Activated naive CD8-positive, alpha-beta T cell (primary cell): Measurements from ENCODE around the gene SERTAD2.

ENCODE experiments used
- H3K27ac Mint-ChIP-seq: one replicate; pipeline ENCODE4 v1.8.0; 2021; ENCODE audit warnings: mixed read lengths
- H3K27me3 Mint-ChIP-seq: one replicate; pipeline ENCODE4 v1.8.0; 2021; ENCODE audit warnings: mixed read lengths
- H3K36me3 Mint-ChIP-seq: one replicate; pipeline ENCODE4 v1.8.0; 2021; ENCODE audit warnings: mixed read lengths
- H3K4me1 Mint-ChIP-seq: one replicate; pipeline ENCODE4 v1.8.0; 2021; ENCODE audit warnings: low read depth, mixed read lengths
- H3K4me3 Mint-ChIP-seq: one replicate; pipeline ENCODE4 v1.8.0; 2021; ENCODE audit warnings: mild to moderate bottlenecking, mixed read lengths
- H3K9me3 Mint-ChIP-seq: one replicate; pipeline ENCODE4 v1.8.0; 2021; ENCODE audit warnings: low read depth, mixed read lengths

Gene SERTAD2

DNA sequence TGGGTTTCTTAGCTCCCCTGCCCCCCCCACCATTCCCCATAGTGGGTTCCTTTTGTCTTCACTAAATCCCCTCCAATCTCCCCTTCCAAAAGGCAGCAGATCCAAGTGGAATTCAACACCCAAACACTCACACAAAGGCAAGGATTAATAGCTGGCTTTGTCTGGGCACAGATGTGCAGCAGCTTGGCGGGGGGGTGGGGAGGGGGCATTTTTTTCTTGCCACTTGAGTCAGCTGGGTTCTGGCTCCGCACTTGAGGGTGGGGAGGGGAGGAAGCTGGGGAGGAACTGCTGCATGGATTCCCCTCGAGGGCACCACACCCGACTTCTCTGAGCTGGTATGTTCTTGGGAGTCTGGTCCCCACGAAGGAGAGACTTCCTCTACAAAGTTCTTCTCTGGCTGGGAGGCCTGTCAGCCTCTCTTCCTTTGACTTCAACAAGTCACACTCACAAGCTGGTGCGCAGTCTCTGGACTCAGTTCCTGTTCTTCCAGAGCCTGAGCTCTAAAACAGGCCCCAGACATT lies 36.0 kb downstream of the SERTAD2 start:
- Mint-ChIP-seq H3K36me3 (no peaks in the 10 kb centered on the region), H3K4me1 (no peaks in the 10 kb centered on the region), H3K9me3 (no peaks in the 10 kb centered on the region), H3K4me3 (no peak overlapping the region), H3K27me3 (no peaks in the 10 kb centered on the region), H3K27ac (no peak overlapping the region)

DNA sequence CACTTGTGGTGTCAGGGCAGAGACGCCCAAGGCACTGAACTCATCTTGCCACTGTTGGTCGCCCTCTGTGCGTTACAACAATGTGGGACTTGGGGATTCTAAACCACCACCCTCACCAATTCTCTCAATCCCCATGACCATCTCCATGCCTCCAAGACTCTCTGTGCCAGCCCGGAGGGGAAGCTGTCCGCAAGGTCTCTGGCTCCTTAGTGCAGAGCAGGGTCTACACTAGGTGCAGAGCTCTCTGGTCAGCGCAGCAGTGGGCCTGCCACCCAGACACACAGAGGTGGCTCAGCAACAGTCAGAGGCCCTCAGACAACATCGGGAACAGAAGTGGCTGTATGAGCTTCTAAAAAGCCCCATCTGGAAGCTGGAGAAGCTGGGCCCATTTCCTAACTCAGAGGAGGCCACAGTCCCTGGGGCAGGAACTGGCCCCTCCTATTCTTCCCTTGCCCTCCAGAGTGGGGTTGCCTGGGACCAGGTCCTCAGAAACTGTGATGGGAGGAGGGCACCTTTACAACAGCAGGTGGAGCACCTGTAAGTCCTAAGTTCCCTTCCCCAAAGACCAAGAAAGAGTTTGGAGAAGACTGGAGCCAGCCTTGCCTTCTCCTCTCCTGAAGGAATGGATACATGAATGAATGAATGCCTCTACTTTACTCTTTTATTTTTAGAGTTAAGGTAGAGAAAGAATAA lies 37.7 kb downstream of the SERTAD2 start:
- Mint-ChIP-seq H3K27ac (no peak overlapping the region), H3K9me3 (no peaks in the 10 kb centered on the region), H3K4me3 (no peak overlapping the region), H3K36me3 (no peaks in the 10 kb centered on the region), H3K27me3 (no peaks in the 10 kb centered on the region), H3K4me1 (no peaks in the 10 kb centered on the region)

DNA sequence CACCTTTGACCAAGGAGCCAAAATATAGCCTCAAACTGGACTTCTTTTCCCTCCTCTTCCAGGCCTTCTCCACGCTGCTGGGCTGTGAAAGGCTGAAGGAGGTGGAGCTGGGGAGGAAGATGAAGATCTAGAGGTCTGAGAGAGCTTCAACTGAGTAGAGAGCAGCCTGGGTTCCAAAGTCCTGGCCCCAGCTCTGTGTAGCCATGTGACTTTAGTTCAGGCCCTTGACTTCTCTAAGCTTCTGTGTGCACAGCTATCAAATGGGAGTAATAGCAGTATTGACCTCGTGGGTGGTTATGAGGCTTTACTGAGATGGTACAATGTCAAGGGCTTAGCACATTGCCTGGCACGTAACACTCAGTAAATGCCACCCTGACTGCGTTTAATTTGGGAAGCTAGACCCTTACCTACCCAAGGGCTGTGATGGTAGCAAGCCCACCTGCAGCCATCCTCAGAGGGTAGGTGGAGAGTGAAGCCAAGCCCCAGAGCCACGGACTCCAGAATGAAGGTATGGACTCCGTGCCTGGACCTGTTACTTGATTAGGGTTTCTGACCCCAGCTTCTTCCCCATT lies 38.4 kb downstream of the SERTAD2 start:
- no peaks in the 10 kb centered on the region for H3K9me3 Mint-ChIP-seq
- H3K27me3 Mint-ChIP-seq = no peaks in the 10 kb centered on the region
- H3K4me3 Mint-ChIP-seq = no peak overlapping the region
- no peaks in the 10 kb centered on the region for H3K36me3 Mint-ChIP-seq
- no peaks in the 10 kb centered on the region for H3K4me1 Mint-ChIP-seq
- H3K27ac Mint-ChIP-seq = no peak overlapping the region

DNA sequence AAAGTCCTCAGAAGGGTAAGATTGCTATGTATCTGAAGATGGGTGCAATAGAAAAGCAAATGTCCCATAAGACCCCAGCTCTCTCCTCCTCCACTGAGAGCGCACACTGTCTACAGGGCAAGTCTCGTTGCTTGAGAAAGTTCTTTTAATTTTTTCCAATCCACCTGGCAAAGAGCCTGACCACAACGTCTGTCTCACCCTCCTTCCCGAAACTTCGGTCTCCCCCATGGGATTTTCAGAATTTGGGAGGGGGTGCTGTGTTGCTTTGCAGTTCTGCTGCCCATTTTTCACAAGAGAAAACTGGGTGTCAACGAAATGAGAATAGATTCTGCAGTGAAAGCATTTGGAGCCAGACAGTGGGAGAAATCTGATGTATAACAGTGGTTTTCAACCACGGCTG lies 40.4 kb downstream of the SERTAD2 start:
- Mint-ChIP-seq H3K4me3 (no peak overlapping the region), H3K27me3 (no peaks in the 10 kb centered on the region), H3K4me1 (peaks cover under 1% of the 10 kb centered on the region), H3K36me3 (no peaks in the 10 kb centered on the region), H3K9me3 (no peaks in the 10 kb centered on the region), H3K27ac (no peak overlapping the region)

DNA sequence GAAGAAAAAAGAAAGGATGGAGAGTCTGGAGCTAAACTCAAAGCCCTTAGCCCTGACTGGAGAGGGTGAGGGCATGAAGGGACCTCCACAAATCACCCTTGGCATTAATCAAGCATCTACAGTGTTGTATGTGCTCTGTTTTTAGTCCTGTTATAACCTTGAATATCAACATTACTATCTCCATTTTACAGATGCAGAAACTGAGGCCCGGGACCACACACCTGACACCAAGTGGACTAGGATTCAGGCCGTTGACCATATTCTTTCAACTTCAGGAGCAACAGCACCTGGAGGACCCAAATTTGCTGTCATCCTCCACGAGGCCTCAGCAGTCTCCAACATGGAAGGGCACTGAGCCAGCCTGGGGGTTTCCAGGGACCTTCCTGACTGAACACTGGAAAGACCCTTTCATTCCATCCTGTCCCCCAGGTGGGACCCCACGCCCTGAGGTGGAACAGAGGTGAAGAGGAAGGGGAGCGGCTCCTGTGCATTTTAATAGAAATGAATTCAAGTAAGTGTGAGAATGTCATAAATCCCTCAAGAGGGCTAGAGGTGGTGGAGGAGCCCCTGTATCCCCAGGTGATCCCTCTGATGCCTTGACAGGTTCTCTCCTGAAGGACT lies 41.0 kb downstream of the SERTAD2 start:
- no peak overlapping the region for H3K4me3 Mint-ChIP-seq
- no peaks in the 10 kb centered on the region for H3K36me3 Mint-ChIP-seq
- H3K27me3 Mint-ChIP-seq = no peaks in the 10 kb centered on the region
- H3K4me1 Mint-ChIP-seq = peaks cover 4% of the 10 kb centered on the region
- H3K27ac Mint-ChIP-seq = no peak overlapping the region
- no peaks in the 10 kb centered on the region for H3K9me3 Mint-ChIP-seq

DNA sequence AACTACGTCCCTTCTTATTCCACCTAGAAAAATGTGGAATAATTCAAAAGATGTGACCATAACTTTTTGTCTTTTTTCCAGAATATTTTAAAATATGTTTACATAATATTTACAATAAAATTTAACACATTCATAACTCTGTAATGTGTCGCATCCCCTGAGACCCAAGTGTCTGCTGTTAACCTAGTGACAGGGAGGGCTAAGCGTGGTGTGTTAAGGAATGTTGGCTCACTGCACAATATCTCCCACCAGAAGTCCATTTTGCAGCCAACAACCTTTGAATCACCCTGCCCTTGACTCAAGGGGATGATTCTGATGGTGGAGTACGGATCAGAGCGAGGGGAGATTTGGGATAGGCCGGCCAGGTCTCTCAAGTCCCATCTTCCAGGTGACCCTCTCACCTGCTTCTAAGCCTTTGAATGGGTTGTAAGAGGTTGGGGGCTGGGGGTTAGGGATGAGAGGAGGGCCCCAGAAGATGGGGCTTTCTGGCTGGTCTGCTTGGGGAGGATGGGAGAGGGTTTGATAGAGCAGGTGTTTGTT lies 43.3 kb downstream of the SERTAD2 start:
- H3K27ac Mint-ChIP-seq = no peak overlapping the region
- H3K4me3 Mint-ChIP-seq = peak overlapping the region; percentile 57
- H3K4me1 Mint-ChIP-seq = peaks cover 20% of the 10 kb centered on the region
- no peaks in the 10 kb centered on the region for H3K27me3 Mint-ChIP-seq
- no peaks in the 10 kb centered on the region for H3K9me3 Mint-ChIP-seq
- no peaks in the 10 kb centered on the region for H3K36me3 Mint-ChIP-seq

DNA sequence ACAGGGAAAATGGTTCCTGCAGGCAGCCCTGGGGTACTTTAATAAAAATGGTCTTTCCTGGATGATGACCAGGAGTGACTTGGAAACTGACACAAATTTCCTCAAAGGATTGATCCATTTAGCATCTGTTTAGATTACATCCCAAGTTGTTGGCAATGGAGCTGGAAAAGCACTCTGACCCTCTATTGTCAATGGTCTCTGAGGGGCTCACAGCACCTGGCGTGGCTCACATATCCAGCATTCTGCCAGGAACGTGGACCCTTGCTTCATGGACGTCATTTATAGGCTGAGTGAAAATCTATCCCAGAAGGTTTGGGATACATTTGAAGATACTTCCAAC lies 43.8 kb downstream of the SERTAD2 start:
- no peaks in the 10 kb centered on the region for H3K27me3 Mint-ChIP-seq
- H3K27ac Mint-ChIP-seq = peak overlapping the region; percentile 28
- no peaks in the 10 kb centered on the region for H3K36me3 Mint-ChIP-seq
- H3K9me3 Mint-ChIP-seq = no peaks in the 10 kb centered on the region
- H3K4me1 Mint-ChIP-seq = peaks cover 20% of the 10 kb centered on the region
- peak overlapping the region; percentile 69 for H3K4me3 Mint-ChIP-seq

DNA sequence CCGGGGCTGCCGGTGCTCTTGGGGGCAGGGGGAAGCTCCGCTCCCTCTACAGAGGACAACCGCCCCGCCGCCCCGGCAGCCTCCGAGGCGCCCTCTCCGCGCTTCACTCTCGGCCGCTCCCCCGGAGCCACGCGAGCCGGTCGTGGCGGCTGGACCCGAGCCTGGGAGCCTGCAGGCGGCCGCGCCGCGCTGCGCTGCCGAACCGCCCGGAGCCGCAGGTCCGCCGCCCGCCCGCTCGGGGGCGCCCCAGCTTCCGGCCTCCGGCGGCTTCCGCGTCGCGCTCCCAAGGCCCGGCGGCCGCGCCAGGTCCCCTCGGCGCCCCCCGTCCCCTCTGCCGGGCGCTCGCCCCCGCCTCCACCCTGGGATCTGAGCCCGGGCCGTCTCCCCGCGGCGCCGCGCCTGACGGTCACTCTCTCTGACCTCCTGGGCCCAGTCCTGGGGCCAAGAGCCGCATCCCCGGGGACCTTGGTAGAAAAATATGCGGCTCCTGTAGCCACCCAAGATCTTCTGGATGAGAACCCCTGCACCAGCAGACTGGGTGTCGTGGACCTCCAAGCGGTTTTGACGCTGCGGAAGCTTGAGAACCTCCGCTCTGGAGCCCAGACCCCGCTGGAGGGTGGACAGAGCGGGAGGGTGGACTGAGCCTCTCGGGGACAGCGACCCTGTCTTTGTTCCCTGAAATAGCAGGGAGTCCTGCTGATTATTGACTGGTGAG lies 44.3 kb downstream of the SERTAD2 start:
- Mint-ChIP-seq H3K9me3 (no peaks in the 10 kb centered on the region), H3K27ac (peak overlapping the region; percentile 28), H3K4me3 (peak overlapping the region; percentile 69), H3K36me3 (no peaks in the 10 kb centered on the region), H3K27me3 (no peaks in the 10 kb centered on the region), H3K4me1 (peaks cover 20% of the 10 kb centered on the region)

DNA sequence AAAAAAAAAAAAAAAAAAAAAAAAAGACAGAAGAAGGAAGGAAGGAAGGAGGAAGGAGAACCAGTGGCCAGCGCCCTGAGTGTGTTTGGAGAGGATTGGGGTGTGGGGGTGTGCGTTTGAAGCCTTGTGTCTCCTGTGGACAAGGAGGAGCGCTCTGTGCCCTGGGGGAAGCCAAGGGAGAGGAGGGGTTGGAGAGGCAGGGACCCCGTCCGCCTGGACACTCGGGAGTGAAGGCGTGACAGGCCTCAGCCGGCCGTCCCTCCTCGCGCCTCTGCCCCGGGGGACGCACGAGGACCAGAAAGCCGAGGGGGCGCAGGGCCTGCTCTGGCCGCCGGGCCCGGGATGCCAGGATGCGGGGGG lies 44.9 kb downstream of the SERTAD2 start:
- peaks cover 4% of the 10 kb centered on the region for H3K9me3 Mint-ChIP-seq
- peak overlapping the region; percentile 50 for H3K27ac Mint-ChIP-seq
- peaks cover 2% of the 10 kb centered on the region for H3K36me3 Mint-ChIP-seq
- peak overlapping the region; percentile 81 for H3K4me3 Mint-ChIP-seq
- H3K27me3 Mint-ChIP-seq = no peaks in the 10 kb centered on the region
- peaks cover 20% of the 10 kb centered on the region for H3K4me1 Mint-ChIP-seq

DNA sequence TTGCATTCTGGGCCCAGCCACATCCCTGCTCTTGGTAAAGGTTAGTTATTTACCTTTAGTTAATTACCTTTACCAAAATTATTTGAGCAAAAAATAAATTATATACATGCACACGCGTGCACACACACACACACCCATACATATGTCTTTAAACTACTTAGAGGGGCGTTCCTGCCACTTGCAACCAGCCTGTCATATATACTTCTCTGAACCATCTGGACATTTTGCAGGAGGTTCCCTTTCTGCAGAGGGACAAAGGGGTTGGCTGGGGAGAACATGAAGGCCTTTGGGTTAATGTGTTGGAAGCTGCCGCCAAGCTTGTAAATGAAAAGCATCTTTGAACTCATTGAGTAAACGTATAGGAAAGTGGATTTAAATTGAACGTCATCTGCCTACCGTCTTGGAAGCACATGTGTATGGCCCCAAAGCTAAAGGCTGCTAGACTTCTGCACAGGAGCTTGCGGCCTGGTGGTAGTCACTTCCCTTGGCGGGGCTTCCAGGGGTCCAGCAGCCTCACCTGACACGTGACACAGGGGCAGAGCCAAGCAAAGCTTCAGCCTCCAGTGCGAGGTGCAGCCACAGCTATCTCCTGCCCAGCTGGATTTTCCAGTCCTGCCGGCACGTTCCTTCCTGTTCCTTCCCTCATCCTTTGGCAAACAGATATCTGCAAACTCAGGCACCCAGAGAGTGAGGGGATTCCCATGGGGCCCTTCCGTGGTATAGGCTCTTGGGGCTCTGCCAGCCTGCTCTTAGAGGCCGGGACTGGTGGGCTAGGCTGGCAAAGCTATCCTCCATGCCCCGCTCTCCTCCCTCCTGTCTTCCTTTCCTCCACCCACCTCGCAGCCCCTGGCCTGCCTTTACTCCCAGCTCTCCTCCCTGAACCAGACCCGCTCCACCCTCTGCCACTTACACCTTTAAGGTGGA lies 46.1 kb downstream of the SERTAD2 start:
- Mint-ChIP-seq H3K27me3 (no peaks in the 10 kb centered on the region), H3K36me3 (peaks cover 2% of the 10 kb centered on the region), H3K4me1 (peaks cover 20% of the 10 kb centered on the region), H3K9me3 (peaks cover 4% of the 10 kb centered on the region), H3K4me3 (peak overlapping the region; percentile 81), H3K27ac (no peak overlapping the region)

DNA sequence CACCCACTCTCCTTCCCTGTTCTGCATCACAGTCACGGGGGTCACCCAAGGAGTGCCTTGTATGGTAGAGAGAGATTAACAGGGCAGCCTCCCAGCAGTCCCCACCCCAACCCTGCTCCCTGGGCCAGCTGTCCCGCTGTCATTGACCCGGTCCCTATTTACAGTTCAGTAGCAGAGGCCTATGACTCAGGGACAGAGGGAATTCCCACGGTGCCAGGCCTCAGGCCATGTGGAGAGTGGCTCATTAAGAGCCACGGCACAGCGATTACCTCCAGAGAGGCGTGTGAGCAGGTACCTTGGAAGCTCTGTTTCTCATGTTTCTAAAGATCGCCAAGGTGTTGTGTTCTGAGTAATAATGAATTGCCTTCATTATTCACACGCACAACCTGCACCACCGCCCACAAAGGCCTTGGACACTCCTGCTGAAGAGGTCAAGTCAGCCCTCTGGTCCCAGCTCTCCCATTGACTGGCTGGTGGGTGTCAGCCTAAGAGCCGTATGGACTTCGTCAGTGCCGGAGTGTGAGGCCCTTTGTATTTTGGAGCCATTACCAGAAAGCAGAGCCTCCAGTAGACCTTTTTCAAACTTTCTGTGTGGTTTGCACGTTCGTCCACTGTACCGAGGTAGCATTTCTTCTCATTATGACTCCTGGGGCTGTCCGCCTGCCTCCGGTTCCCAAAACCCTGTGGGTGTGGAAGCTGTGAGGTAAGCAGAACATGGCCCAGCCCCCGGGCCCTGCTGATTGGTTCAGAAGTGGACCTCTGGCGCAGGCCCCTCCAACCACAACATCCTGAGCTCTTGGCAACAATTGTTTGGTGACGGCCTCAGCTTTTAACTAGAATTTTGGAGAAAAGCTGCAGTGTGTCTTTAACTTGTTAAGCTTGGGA lies 47.0 kb downstream of the SERTAD2 start:
- Mint-ChIP-seq H3K4me3 (no peak overlapping the region), H3K27ac (no peak overlapping the region), H3K27me3 (no peaks in the 10 kb centered on the region), H3K36me3 (peaks cover 2% of the 10 kb centered on the region), H3K9me3 (peaks cover 4% of the 10 kb centered on the region), H3K4me1 (peaks cover 20% of the 10 kb centered on the region)

DNA sequence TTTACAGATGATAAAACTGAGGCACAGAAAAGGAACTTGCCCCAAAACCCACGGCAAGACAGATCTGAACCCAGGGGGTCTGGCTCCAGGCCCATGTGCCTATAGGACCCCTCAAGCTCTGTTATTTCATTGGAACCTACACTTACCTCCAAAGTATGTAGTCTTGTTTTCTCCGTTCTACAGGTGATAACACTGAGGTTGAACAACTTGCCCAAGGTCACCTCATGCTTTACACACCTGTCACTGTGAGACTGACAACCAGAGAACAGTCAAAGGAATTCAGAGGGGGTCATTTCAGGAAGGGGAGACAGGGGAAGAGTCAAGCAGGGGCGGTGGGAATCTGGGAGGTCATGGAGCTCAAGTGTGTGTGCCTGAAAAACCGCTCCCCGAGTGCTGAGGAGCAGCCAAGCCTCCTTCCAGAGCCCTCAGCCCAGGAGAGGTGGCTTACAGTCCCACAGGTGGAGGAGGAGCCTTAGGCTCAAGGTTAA lies 47.7 kb downstream of the SERTAD2 start:
- H3K4me3 Mint-ChIP-seq = no peak overlapping the region

DNA sequence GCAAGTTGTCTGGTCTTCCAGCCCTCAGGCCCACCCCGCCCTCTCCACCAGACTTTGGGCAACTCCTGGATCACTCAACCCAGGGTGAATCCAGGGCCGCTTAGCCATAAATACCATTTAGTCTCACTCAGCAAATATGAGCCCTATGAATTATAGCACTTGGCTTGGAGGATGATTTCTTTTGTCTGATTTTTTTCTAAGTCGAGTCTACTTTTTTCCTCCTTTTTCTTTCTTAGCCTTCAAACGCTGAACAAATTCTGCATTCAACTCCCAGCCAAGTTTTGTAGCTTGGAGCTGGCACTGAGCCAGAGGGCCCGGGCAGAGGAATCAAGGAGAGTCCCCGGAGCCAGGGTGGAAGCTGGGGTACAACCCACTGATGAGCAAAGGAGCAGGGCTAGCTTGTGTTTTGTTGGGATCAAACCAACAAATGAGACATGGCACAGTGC lies 48.7 kb downstream of the SERTAD2 start:
- Mint-ChIP-seq H3K27me3 (no peaks in the 10 kb centered on the region), H3K4me3 (no peak overlapping the region), H3K36me3 (peaks cover 2% of the 10 kb centered on the region), H3K4me1 (peaks cover 20% of the 10 kb centered on the region), H3K9me3 (peaks cover 4% of the 10 kb centered on the region), H3K27ac (no peak overlapping the region)

More for the DNA sequence above, 47.7 kb downstream of the SERTAD2 start:
- peaks cover 20% of the 10 kb centered on the region for H3K4me1 Mint-ChIP-seq
- no peak overlapping the region for H3K27ac Mint-ChIP-seq
- H3K9me3 Mint-ChIP-seq = peaks cover 4% of the 10 kb centered on the region
- no peaks in the 10 kb centered on the region for H3K27me3 Mint-ChIP-seq
- H3K36me3 Mint-ChIP-seq = peaks cover 2% of the 10 kb centered on the region
